ENCODE measurements around the gene ZNF296. TPM values are rescaled to one million over a fixed set of nuclear protein-coding genes. Genes with fewer than 3 reads are reported as not detected.
"Not testable (repeated sequence)": the region's sequence is repeated elsewhere in the genome, so short reads cannot be mapped to it uniquely, and the experiment has no call there.

The ZNF296 gene
- total RNA-seq, 1 donor from 2014 or later: not detected

- Histone ChIP-seq H3K27me3 (ENCODE audit: control insufficient read depth in 3 of 3, insufficient read depth in 3 of 3, low read length in 3 of 3) (no peaks in the 10 kb centered on the region), H3K36me3 (ENCODE audit: control insufficient read depth in 3 of 3, insufficient read depth in 3 of 3, low read length in 3 of 3) (no peaks in the 10 kb centered on the region), H3K9me3 (ENCODE audit: control insufficient read depth in 3 of 3, low read length in 3 of 3) (no peaks in the 10 kb centered on the region), H3K9ac (ENCODE audit: low read depth in 1 of 3, low read length in 3 of 3) (peak overlapping the region in 1 of 3 donors; percentile 33), H3K27ac (ENCODE audit: low read depth, low read length) (no peak overlapping the region), H3K4me1 (ENCODE audit: control insufficient read depth in 3 of 3, insufficient read depth in 3 of 3, low read length in 3 of 3) (peaks cover 35 to 48% (median 39%) of the 10 kb centered on the region in 3 donors), H3K4me3 (ENCODE audit: low read length in 3 of 3) (no peak overlapping the region)
Observed at GRCh38 chr19:45117671-45118070, 41.4 kb upstream of the ZNF296 start.

DNA sequence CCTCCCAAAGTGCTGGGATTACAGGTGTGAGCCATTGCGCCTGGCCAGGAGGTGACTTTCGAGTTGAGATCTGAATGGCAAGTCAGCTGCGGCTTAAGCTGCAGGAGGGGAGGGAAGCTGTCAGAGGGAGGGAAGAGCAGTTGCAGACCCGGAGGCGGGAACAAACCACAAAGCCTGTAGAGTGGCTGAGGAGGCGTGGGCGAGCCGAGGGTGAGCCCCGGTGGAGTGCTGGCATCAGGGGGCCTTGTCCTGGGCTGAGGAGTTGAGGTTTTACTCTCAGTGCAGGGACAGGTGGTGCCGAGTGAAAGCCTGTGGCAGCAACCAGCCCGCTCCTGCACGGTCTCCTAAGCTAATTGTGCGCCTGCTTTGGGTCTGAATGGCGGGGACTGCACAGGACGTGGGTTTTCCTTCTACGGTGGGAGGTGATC is 40.9 kb upstream of the ZNF296 start:
- Histone ChIP-seq H3K27ac (ENCODE audit: low read depth, low read length) (no peak overlapping the region), H3K4me1 (ENCODE audit: control insufficient read depth in 3 of 3, insufficient read depth in 3 of 3, low read length in 3 of 3) (peaks cover 35 to 48% (median 41%) of the 10 kb centered on the region in 3 donors), H3K36me3 (ENCODE audit: control insufficient read depth in 3 of 3, insufficient read depth in 3 of 3, low read length in 3 of 3) (no peaks in the 10 kb centered on the region), H3K4me3 (ENCODE audit: low read length in 3 of 3) (no peak overlapping the region), H3K9me3 (ENCODE audit: control insufficient read depth in 3 of 3, low read length in 3 of 3) (no peaks in the 10 kb centered on the region), H3K27me3 (ENCODE audit: control insufficient read depth in 3 of 3, insufficient read depth in 3 of 3, low read length in 3 of 3) (no peaks in the 10 kb centered on the region), H3K9ac (ENCODE audit: low read depth in 1 of 3, low read length in 3 of 3) (peak overlapping the region in 1 of 3 donors; percentile 3)

DNA sequence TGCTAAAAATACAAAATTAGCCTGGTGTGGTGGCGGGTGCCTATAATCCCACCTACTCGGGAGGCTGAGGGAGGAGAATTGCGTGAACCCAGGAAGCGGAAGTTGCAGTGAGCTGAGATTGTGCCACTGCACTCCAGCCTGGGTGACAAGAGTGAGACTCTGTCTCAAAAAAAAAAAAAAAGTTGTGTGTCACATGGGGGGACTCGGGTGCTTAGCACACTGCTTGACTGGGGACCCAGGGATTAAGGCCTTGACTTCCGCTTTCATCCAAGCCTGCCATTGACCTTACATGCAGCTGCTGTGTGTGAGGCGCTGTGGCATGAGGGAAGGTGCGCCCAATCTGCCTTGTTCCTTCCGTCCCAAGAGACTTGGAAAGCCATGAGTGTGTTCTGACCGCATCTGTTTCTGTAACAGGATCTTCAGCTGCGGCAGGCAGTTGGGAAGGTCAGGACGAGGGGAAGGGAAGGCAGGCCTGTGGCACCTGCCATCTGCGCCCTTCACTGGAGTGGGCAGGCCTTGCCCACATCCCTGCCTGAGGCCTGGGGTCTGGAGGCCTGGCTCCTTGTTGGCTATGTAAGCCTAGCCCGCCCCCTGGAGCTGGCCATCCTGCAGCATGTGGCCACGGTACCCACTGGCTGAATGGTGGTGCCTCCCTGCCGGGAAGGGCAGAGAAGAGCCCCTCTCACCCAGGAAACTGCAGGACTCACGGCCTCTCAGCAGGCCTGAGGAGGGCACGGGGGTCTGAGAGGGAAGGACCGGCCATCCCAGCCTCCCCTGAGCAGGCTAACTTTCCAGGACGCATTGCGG is 39.7 kb upstream of the ZNF296 start:
- no peaks in the 10 kb centered on the region for H3K9me3 ChIP-seq (ENCODE audit: control insufficient read depth in 3 of 3, low read length in 3 of 3)
- H3K27me3 ChIP-seq (ENCODE audit: control insufficient read depth in 3 of 3, insufficient read depth in 3 of 3, low read length in 3 of 3): no peaks in the 10 kb centered on the region
- H3K36me3 ChIP-seq (ENCODE audit: control insufficient read depth in 3 of 3, insufficient read depth in 3 of 3, low read length in 3 of 3): no peaks in the 10 kb centered on the region
- H3K27ac ChIP-seq (ENCODE audit: low read depth, low read length): peak overlapping the region; percentile 82
- peaks cover 35 to 48% (median 41%) of the 10 kb centered on the region in 3 donors for H3K4me1 ChIP-seq (ENCODE audit: control insufficient read depth in 3 of 3, insufficient read depth in 3 of 3, low read length in 3 of 3)
- peak overlapping the region in 1 of 3 donors; percentile 27 for H3K4me3 ChIP-seq (ENCODE audit: low read length in 3 of 3)
- peak overlapping the region in 2 of 3 donors; percentile 57 to 71 for H3K9ac ChIP-seq (ENCODE audit: low read depth in 1 of 3, low read length in 3 of 3)

DNA sequence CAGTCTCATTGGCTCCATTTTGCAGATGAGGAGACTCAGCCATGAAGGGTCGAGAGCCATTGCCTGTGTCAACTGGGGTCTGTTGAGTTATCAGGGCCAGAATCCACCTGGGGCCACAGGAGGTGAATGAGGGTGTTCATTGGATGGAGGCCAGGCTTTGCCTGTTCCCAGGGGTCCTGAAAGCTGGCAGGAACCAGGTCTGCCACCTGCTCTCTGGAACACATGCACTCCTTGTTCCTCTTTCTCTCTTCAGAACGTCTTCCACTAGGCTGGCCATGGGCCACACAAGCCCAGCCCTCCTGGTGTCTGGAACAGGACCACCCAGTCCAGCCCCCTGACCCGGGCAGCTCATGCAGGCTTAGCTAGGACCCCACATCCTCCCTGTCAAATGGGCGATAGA is 37.8 kb upstream of the ZNF296 start:
- Histone ChIP-seq H3K9ac (ENCODE audit: low read depth in 1 of 3, low read length in 3 of 3) (no peak overlapping the region), H3K27me3 (ENCODE audit: control insufficient read depth in 3 of 3, insufficient read depth in 3 of 3, low read length in 3 of 3) (no peaks in the 10 kb centered on the region), H3K27ac (ENCODE audit: low read depth, low read length) (no peak overlapping the region), H3K4me3 (ENCODE audit: low read length in 3 of 3) (no peak overlapping the region), H3K36me3 (ENCODE audit: control insufficient read depth in 3 of 3, insufficient read depth in 3 of 3, low read length in 3 of 3) (no peaks in the 10 kb centered on the region), H3K9me3 (ENCODE audit: control insufficient read depth in 3 of 3, low read length in 3 of 3) (no peaks in the 10 kb centered on the region), H3K4me1 (ENCODE audit: control insufficient read depth in 3 of 3, insufficient read depth in 3 of 3, low read length in 3 of 3) (peaks cover 39 to 54% (median 43%) of the 10 kb centered on the region in 3 donors)

- peaks cover 38 to 52% (median 41%) of the 10 kb centered on the region in 3 donors for H3K4me1 ChIP-seq (ENCODE audit: control insufficient read depth in 3 of 3, insufficient read depth in 3 of 3, low read length in 3 of 3)
- no peaks in the 10 kb centered on the region for H3K9me3 ChIP-seq (ENCODE audit: control insufficient read depth in 3 of 3, low read length in 3 of 3)
- H3K4me3 ChIP-seq (ENCODE audit: low read length in 3 of 3): no peak overlapping the region
Observed at GRCh38 chr19:45113628-45114027, 37.4 kb upstream of the ZNF296 start.

DNA sequence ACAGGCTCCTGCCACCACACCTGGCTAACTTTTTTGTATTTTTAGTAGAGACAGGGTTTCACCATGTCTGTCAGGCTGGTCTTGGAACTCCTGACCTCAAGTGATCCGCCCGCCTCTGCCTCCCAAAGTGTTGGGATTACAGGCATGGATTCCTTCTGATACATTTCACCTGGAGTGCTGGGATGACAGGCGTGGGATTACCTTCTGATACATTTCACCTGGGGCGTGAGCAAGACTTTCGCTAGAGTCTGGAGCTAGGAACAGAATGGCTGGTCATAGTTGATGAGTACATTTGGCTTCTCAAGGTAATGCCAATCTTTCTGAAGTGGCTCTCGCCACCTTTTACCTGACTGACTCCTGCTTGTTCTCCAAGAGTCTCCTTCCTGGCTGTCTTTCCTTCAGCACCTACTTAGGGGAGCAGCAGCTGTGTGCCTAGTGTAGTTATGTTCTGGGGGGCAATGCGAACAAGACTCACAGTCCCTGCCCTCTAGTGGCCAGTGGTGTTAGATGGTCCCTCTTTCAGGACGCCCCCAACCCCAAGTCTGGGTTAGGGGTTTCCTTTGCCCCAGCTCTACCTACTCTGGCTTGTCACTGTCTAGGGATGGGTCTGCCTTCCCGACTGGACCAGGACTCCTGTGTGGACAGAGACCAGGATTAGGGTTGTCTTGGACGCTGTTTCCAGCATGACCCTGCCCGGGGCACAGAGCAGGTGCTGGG is 36.0 kb upstream of the ZNF296 start:
- peaks cover 0 to 2% (median 0%) of the 10 kb centered on the region in 3 donors for H3K36me3 ChIP-seq (ENCODE audit: control insufficient read depth in 3 of 3, insufficient read depth in 3 of 3, low read length in 3 of 3)
- H3K27me3 ChIP-seq (ENCODE audit: control insufficient read depth in 3 of 3, insufficient read depth in 3 of 3, low read length in 3 of 3): no peaks in the 10 kb centered on the region
- peaks cover 24 to 38% (median 28%) of the 10 kb centered on the region in 3 donors for H3K4me1 ChIP-seq (ENCODE audit: control insufficient read depth in 3 of 3, insufficient read depth in 3 of 3, low read length in 3 of 3)
- H3K27ac ChIP-seq (ENCODE audit: low read depth, low read length): no peak overlapping the region
- no peak overlapping the region for H3K9ac ChIP-seq (ENCODE audit: low read depth in 1 of 3, low read length in 3 of 3)
- no peaks in the 10 kb centered on the region for H3K9me3 ChIP-seq (ENCODE audit: control insufficient read depth in 3 of 3, low read length in 3 of 3)
- H3K4me3 ChIP-seq (ENCODE audit: low read length in 3 of 3): no peak overlapping the region

More at GRCh38 chr19:45113628-45114027, 37.4 kb upstream of the ZNF296 start:
- no peak overlapping the region for H3K27ac ChIP-seq (ENCODE audit: low read depth, low read length)
- peak overlapping the region in 1 of 3 donors; percentile 16 for H3K9ac ChIP-seq (ENCODE audit: low read depth in 1 of 3, low read length in 3 of 3)
- peaks cover 0 to 1% (median 0%) of the 10 kb centered on the region in 3 donors for H3K36me3 ChIP-seq (ENCODE audit: control insufficient read depth in 3 of 3, insufficient read depth in 3 of 3, low read length in 3 of 3)
- H3K27me3 ChIP-seq (ENCODE audit: control insufficient read depth in 3 of 3, insufficient read depth in 3 of 3, low read length in 3 of 3): no peaks in the 10 kb centered on the region

GRCh38 chr19:45110851-45111266 is 34.6 kb upstream of the ZNF296 start:
- Histone ChIP-seq H3K4me3 (ENCODE audit: low read length in 3 of 3) (no peak overlapping the region), H3K27me3 (ENCODE audit: control insufficient read depth in 3 of 3, insufficient read depth in 3 of 3, low read length in 3 of 3) (no peaks in the 10 kb centered on the region), H3K4me1 (ENCODE audit: control insufficient read depth in 3 of 3, insufficient read depth in 3 of 3, low read length in 3 of 3) (peaks cover 16 to 26% (median 18%) of the 10 kb centered on the region in 3 donors), H3K9me3 (ENCODE audit: control insufficient read depth in 3 of 3, low read length in 3 of 3) (no peaks in the 10 kb centered on the region), H3K36me3 (ENCODE audit: control insufficient read depth in 3 of 3, insufficient read depth in 3 of 3, low read length in 3 of 3) (peaks cover 0 to 2% (median 0%) of the 10 kb centered on the region in 3 donors), H3K27ac (ENCODE audit: low read depth, low read length) (no peak overlapping the region), H3K9ac (ENCODE audit: low read depth in 1 of 3, low read length in 3 of 3) (no peak overlapping the region)

- Histone ChIP-seq H3K9ac (ENCODE audit: low read depth in 1 of 3, low read length in 3 of 3) (no peak overlapping the region), H3K4me1 (ENCODE audit: control insufficient read depth in 3 of 3, insufficient read depth in 3 of 3, low read length in 3 of 3) (peaks cover 18 to 38% (median 23%) of the 10 kb centered on the region in 3 donors), H3K4me3 (ENCODE audit: low read length in 3 of 3) (no peak overlapping the region)
Observed at GRCh38 chr19:45107621-45108150, 31.4 kb upstream of the ZNF296 start.

DNA sequence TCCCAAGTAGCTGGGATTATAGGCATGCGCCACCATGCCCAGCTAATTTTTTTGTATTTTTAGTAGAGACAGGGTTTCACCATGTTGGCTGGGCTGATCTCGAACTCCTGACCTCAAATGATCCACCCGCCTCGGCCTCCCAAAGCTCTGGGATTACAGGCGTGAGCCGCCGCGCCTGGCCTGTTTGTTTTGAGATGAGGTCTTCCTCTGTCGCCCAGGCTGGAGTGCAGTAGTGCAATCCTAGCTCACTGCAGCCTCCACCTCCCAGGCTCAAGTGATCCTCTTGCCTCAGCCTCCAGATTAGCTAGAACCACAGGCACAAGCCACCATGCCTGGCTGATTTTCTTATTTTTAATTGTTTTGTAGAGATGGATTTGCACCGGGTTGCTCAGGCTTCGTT is 30.1 kb upstream of the ZNF296 start:
- H3K36me3 ChIP-seq (ENCODE audit: control insufficient read depth in 3 of 3, insufficient read depth in 3 of 3, low read length in 3 of 3); H3K27ac ChIP-seq (ENCODE audit: low read depth, low read length); H3K9ac ChIP-seq (ENCODE audit: low read depth in 1 of 3, low read length in 3 of 3); H3K9me3 ChIP-seq (ENCODE audit: control insufficient read depth in 3 of 3, low read length in 3 of 3); H3K27me3 ChIP-seq (ENCODE audit: control insufficient read depth in 3 of 3, insufficient read depth in 3 of 3, low read length in 3 of 3); H3K4me3 ChIP-seq (ENCODE audit: low read length in 3 of 3): not testable (repeated sequence)
- peaks cover 25 to 52% (median 32%) of the 10 kb centered on the region in 3 donors for H3K4me1 ChIP-seq (ENCODE audit: control insufficient read depth in 3 of 3, insufficient read depth in 3 of 3, low read length in 3 of 3)

More at GRCh38 chr19:45107621-45108150, 31.4 kb upstream of the ZNF296 start:
- H3K27ac ChIP-seq (ENCODE audit: low read depth, low read length): no peak overlapping the region
- no peaks in the 10 kb centered on the region for H3K27me3 ChIP-seq (ENCODE audit: control insufficient read depth in 3 of 3, insufficient read depth in 3 of 3, low read length in 3 of 3)
- H3K36me3 ChIP-seq (ENCODE audit: control insufficient read depth in 3 of 3, insufficient read depth in 3 of 3, low read length in 3 of 3): peaks cover 0 to 2% (median 0%) of the 10 kb centered on the region in 3 donors
- no peaks in the 10 kb centered on the region for H3K9me3 ChIP-seq (ENCODE audit: control insufficient read depth in 3 of 3, low read length in 3 of 3)
